Activated CD4-positive, alpha-beta T cell treated with anti-CD3 and anti-CD28 coated beads, Interleukin-2, Interleukin-4, amounts not matched to agents 100 ng/mL and 50 ng/mL, durations not matched to agents 16 hours and 8 hours (primary cell): ENCODE measurements around the gene CSNK1D.

ENCODE experiments used
- DNase-seq: peaks from one replicate; pipeline ENCODE4 v3.0.0-alpha.2; 2020; ENCODE audit warnings: low spot score

CSNK1D gene

DNA sequence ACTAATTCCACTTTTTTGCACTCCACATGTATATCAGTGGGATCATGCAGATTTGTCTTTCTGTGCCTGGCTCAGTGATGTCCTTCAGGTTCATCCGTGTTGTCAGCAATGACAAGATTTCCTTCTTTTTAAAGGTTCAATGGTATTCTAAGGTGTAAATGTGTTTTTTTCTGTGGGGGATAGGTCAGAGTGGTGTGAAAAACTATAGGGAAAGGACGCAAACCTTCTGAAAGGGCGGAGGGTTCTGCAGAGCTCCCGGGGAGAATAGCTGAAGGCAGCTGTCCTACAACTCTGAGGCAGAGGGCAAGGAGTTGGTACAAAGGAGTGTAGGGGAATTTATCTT is 21.9 kb upstream of the CSNK1D start:
- no peak for DNase-seq

GRCh38 chr17:82294064-82294773 is 20.7 kb upstream of the CSNK1D start:
- no peak for DNase-seq

DNA sequence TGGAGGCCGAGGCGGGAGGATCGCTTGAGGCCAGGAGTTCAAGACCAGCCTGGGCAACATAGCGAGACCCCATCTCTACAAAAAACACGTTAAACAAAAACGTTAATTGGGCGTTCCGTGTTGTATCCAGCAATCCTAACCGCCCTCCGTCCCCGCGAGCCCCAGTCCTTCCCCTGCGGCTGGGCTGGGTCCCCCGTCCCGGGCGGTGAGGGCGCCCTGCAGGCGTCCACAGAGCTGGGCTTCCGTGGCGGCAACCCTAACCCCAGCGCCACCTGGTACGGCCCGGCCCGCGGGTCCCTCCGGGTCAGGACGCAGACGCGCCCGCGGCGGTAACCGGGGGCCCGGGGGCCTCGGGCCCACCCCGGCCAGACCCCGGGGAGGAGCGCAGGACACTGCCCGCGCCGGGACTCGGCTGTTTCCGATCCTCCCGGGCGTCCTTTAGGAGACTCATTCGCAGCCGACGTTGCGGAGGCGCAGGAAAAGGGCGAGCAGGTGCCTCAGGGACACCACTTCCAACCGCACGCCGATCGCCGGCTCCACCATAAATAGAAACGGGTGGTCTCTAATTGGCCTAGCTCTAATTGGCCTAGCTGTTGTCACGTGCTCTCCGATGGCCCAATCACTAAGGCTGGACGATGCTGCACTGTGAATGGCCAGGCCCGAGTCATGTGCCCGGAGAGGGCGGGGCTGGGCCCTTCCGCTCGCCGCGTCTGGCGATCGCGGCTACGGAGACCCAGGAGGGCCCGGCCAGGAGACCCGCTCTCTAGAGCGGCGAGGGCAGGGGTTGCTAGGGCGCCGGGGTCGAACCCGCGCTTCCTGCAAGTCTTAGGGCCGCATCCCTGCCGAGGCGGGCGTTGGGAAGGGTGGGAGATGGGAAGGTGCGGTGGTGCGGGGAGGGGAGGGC is 19.0 kb upstream of the CSNK1D start:
- DNase-seq = peak; percentile 98

DNA sequence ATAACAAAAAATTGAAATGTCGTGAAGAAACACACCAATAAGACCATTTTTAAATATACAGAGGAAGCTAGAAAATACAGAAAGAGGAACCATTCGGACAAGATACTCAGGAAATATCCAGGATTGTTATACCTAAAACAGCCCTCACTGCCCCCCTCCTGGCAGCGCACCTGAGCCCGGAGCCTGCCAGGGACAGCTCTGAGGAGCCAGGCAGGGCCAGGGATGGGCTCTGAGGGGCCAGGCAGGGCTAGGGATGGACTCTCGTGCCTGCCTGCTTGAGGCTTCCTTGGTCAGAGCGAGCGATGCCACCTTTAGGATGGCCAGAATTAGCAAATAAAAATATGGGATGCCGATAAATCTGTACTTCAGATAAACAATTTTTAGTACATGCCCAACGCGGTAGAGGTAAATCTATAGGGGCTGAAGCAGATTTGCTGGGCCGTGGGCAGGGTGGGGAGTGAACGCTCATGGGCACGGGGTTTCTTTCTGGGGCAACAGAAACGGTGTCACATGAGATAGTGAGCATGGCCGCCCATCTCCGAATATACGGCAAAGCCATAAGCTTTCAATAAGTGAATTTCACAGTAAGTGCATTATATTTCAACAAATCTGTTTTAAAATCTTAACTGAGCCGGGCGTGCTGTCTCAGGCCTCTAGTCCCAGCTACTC is 18.2 kb upstream of the CSNK1D start:
- DNase-seq = no peak

GRCh38 chr17:82287868-82288801 is 14.6 kb upstream of the CSNK1D start:
- no peak for DNase-seq

- DNase-seq = no peak
Measured at GRCh38 chr17:82287013-82287867, 13.7 kb upstream of the CSNK1D start.

DNA sequence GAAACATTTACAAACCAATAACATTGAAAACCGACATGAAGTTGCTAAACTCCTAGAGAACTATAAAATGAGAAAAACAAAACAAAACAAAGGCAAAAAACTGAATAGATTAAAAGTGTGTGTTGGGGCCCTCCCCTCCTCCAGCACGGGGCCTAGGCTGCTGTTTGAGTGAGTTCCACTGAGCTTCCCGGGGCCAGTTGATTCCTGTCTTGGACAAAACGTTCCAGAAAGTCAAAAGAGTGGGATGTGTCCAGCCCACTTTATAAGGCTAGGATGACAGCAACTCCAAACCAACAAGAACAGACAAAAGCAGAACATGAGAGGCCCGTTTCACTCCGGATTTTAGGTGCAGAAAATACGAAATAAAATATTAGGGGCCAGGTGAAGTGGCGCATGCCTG is 11.6 kb upstream of the CSNK1D start:
- DNase-seq = no peak

DNA sequence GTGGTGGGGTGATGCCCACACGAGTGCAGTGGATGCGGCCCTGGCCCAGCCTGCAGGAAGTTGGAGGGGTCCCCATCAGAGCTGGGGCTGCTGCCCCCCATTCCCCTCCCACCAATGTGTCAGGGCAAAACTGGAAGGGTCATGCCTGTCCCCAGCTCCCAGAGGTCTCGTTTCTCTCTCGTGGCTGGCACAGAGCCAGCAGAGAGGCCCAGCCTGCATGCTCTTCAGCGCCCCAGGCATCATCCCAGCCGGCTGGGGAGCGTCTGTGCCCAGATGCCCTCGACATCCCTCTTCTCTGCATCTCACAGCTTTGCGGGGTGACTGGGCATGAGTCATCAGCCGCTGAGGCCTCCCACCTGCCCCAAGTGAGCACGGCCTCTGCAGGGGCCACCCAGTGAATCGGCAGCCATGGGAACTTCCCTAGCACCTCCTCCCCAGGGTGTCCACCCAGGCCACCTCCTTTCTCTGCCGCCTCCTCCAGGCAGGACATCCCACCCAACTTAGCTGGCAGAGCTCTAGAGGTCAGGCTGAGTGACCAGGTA is 9.8 kb upstream of the CSNK1D start:
- DNase-seq = no peak

GRCh38 chr17:82282239-82283207 is 9.0 kb upstream of the CSNK1D start:
- DNase-seq = no peak

DNA sequence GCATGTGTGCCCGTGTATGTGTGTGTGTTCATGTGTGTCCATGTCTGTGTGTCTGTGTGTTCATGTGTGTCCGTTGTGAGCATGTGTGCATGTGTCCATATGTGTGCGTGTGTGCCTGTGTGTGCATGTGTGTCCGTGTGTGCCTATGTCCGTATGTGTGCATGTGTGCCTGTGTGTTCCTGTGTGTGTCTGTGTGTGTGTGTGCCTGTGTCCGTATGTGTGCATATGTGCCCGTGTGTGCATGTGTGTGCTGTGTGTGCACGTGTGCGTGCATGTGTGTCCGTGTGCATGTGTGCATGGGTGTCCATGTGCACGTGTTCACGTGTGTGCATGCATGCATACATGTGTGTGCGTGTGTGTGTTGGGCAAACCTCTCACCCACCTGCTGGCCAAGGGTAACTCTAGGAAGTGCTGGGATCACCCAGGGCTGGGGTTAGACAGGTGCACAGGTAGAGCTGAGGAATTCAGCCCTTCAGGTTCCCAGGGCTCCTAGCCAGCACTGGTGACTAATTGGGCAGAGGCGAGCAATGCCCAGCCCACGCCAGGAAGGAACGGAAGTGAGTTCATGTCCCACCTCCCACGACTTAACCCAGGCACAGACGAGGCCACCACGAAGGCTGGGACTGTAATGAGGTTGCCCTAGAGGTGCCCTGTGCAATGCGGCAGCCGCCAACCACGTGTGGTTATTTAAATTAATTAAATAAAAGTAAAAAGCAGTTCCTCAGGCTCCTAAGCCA is 8.2 kb upstream of the CSNK1D start:
- no peak for DNase-seq

DNA sequence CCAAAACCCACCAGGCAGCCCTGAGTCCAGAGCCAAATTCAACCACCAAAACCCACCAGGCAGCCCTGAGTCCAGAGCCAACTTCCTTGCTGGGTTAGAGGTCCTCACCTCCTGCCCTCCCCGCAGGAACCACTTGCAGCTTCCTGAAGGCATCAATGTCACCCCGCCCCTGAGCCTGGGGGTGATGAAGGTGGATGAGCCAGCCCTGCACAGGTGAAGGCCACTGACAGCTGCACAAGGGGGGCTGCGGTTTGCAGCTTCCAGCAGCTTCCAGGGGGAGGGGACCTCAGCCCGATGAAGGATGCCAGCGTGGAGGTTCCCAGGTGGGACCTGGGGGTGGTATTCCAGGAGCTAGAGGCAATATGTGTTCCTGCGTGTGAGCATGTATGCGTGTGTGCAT is 7.6 kb upstream of the CSNK1D start:
- DNase-seq = no peak

DNA sequence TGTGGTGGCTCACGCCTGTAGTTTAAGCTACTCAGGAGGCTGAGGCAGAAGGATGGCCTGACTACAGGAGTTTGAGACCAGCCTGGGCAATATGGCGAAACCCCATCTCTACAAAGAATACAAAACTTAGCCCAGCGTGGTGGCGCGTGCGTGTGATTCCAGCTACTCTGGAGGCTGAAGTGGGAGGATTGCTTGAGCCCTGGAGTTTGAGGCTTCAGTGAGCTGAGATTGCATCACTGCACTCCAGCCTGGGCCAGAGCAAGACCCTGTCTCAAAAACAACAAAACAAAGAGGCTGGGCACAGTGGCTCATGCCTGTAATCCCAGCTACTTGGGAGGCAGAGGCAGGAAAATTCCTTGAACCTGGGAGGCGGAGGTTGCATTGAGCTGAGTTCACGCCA is 7.0 kb upstream of the CSNK1D start:
- DNase-seq = no peak

DNA sequence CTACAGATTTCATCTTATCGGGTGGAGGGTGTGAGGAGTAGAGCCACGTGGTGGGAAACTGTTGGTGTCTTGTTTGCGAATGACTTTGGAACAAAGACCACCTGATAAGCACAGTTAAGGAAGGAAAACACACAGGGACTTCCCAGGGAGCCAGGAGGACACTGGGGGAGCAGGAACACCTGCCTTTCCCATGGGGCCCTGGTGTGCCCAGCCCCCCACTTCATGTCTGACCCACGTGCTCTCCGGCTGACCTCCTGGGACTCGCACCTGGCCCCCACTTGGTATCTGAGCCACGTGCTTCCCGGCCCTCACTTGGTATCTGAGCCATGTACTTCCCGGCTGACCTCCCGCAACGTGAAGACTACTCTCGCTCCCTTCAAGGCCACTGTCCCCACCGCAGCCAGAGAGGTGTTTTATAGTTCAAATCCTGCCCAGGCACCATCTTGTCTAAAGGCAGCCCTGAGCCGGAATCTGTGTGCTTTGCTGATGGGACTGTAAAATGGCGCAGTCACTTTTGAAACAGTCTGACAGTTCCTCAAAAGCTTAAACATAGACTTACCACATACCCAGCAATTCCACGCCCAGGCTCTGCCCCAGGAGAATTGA is 5.4 kb upstream of the CSNK1D start:
- no peak for DNase-seq

- no peak for DNase-seq
Measured at GRCh38 chr17:82278308-82278707, 4.8 kb upstream of the CSNK1D start.

DNA sequence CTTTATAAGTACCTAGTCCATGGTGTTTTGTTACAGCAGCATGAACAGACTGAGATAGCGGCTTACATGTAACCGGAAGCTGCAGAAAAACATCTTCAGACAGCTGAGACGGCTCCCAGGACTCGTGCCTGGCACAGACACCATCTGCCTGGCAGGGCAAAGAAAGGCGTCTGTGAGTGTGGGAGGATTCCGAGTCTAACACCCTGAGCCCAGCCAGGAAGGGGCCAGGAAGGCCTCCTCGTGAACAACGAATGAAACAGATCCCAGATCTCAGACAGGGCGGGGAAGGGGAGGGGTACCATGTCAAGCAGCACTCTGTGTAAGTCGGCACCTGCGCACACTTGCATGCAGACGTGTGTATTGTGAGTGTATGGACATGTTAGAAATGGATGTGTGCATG is 4.4 kb upstream of the CSNK1D start:
- no peak for DNase-seq

DNA sequence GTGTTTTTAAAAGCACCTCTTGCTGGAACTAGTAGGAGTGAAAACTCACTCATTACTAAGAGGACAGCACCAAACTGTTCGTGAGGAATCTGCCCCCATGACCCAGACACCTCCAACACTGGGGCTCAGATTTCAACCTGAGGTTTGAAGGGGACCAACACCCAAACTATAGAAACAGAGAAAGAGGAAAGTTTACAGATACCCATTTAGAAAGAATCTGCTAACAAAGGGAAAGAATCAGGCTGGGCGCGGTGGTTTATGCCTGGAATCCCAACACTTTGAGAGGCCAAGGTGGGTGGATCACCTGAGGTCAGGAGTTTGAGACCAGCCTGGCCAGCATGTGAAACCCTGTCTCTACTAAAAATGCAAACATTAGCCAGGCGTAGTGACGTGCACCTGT is 3.4 kb upstream of the CSNK1D start:
- no peak for DNase-seq

DNA sequence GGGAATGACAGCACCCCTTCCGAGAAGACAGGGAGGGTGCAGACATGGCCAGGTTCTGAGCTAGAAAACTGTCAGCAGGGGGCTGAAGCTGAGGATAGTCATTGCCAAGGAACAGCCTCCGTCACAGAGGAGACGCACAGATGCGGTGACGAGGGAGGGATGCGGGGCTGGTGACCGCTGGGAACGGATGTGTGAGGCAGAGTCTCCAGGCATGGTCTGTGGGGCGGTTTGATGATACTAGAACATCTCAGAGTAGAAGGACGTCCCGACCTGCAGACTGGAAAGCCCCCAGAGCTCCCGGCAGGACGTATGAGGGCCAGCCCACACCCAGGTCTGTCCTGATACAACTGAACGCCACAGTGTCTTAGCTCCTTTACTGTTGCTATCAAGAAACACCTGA is 1.8 kb upstream of the CSNK1D start:
- DNase-seq = no peak
